Medulla oblongata (tissue), 1 donor: ENCODE data around the gene PA2G4.
"Not testable (repeated sequence)": the region's sequence is repeated elsewhere in the genome, so short reads cannot be mapped to it uniquely, and the experiment has no call there.

ENCODE experiments used
- DNase-seq: peaks from one replicate; pipeline ENCODE4 v3.0.0-alpha.2; 2015; ENCODE audit errors: extremely low spot score

Gene PA2G4

GRCh38 chr12:56152756-56153677, 48.7 kb downstream of the PA2G4 start:
- DNase-seq, result no peak

DNA sequence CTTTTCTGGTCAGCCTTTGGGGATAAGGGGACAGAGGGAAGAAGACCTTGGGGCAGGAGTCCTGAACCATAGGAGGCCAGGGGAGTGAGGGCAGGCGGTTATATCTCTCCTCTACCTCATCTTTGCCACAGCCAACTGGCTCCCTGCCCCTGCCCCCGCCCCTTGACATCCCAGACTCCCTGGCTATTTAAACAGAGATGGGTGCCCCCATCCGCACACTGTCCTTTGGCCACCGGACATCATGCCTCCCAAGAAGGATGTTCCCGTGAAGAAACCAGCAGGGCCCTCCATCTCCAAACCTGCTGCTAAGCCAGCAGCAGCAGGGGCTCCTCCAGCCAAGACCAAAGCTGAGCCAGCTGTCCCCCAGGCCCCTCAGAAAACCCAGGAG, 49.3 kb downstream of the PA2G4 start:
- no peak for DNase-seq

DNA sequence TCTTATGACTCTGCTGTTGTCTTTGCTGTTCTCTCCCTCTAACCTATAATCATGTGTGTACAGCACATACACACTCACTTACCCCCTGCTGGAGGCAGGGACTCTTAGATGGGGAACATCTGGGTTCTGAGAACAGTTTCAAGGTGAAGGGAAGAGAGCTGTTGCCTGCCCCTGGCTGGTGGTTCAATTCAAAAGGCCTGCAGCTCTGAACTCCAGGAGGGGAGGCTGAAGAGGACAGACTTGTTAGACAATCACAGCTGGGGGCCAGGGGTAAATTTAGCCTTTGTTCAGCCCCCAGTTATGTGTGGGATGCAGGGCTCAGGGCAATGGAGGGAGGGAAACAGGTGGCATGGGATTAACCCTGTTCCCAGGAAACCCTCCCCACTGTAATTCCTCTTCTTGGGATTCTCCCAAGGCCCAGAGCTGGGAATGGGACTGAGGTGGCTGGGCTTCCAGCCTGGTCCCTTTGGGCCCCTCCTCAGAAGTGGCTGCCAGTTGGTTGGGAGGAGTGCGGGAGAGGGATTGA, 50.0 kb downstream of the PA2G4 start:
- no peak for DNase-seq

GRCh38 chr12:56154818-56155217, 50.5 kb downstream of the PA2G4 start:
- DNase-seq, result no peak

DNA sequence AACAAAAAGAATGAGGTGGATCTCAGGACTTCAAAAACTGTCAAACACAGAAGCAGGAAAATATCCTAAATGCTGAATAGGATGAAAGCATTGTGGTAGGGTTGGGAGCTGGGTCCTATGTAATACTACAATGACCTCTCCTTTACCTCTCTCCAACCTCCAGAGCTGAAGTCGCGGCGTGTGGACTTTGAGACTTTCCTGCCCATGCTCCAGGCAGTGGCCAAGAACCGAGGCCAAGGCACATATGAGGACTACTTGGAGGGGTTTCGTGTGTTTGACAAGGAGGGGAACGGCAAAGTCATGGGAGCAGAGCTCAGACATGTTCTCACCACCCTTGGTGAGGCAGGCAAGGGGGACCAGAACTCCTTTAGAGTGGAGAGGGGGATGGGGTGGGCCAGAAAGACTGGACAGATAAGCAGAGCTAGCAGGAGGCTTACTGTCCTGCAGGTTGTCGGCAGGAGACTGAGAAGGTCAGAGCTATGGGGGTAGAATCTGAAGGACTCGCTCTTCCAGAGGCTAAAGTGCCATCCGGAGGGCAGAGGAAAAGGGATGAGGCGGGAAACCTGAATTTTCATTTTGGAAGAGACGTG, 51.0 kb downstream of the PA2G4 start:
- no peak for DNase-seq

- DNase-seq, result not testable (repeated sequence)
These were observed 52.3 kb downstream of the PA2G4 start for GRCh38 chr12:56156464-56157200.

- DNase-seq, result peak; percentile 66
These were observed 53.1 kb downstream of the PA2G4 start for GRCh38 chr12:56157201-56158028.

- peak; percentile 99 for DNase-seq
These were observed 53.9 kb downstream of the PA2G4 start, which contains the start of gene MYL6 for GRCh38 chr12:56158029-56158925. Gene MYL6, plus strand, starts transcription at chr12:56158359. Its CDS starts 43 bp downstream, at chr12:56158402.

GRCh38 chr12:56158926-56159461, 54.6 kb downstream of the PA2G4 start:
- DNase-seq, result peak; percentile 62

- DNase-seq, result no peak
These were observed 55.3 kb downstream of the PA2G4 start for GRCh38 chr12:56159482-56160192.

DNA sequence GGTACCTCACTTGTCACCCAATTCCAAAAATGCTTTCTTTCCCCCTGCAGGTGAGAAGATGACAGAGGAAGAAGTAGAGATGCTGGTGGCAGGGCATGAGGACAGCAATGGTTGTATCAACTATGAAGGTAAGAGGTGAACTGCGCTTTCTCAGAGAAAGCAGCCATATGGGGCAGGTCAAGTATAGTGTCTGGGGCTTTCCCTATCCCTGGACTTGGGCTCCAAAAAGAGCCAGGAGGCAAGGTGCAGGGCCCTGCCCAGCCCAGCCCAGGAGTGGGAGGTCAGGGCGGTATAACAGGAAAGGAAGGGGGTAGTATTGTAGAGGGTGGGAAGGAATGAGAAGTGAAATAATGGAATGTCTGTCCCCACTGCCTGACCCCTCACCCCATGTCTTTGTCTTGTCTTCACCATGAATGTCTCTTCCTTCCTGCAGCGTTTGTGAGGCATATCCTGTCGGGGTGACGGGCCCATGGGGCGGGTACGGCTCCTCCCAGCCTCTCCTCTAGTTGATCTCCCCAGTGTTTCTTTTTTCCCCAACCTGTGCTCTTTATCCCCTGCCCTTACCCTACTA, 55.9 kb downstream of the PA2G4 start:
- no peak for DNase-seq

DNA sequence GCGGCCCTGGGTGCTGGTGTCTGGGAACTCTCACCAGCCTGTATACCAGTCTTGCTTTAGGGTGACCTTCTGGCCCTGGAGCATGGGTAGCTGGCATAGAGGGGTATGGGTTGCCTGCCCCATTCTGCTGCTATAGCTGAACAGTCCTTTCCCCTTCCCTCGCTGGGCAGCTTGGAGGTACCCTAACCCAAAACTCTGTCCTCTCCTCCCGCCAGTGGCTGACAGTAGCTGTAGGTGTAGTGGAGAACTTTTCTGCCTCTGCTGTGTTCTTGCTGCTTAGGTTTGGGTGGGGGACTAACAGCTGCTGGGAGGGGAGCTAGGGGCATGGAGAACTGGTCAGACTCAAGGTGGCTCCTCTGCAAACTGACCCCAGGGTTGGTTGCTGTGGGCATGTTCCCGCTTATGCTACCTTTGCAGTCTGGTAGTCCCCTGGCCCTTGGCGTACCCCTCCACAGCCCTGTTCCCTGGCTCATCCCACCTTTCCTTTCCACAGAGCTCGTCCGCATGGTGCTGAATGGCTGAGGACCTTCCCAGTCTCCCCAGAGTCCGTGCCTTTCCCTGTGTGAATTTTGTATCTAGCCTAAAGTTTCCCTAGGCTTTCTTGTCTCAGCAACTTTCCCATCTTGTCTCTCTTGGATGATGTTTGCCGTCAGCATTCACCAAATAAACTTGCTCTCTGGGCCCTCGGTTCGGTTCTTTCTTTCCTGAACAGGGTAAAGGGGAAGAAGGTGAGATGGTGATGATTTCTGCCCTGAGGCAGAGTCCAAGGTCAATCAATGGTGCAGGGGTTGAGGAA, 56.7 kb downstream of the PA2G4 start:
- DNase-seq, result no peak

DNA sequence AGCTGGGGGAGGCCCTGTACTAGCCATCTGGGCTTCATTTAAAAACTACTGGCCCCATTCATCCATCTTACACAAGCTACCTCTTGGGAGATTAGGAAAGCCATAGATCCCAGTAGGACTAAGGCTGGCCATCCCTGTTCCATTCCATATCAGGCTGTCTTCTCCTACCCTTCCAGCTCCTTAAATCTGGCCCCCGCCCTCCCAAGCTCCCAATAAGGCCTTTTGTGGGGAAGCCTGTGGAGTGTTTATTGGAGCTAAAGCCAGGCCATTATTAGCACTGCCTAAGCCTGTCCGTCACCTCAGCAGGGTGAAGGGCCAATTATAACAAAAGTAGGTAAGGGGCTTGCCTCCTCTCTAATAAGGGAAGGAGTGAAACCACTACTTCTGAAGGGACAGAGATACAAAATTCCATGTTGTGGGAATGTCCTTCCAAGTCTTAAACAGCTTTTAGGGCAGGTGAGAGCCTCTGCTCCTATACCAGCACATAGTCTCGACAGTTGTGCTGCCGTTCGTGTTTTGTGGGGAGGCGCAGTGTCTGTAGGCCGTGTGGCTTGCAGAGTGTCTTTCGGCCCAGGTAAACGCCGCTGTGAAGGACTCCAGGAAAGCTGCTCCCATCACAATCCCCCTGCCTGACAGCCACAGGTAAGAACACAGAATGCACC, 57.5 kb downstream of the PA2G4 start:
- DNase-seq, result no peak

- no peak for DNase-seq
These were observed 58.3 kb downstream of the PA2G4 start for GRCh38 chr12:56162468-56163290.
